Mesenteric fat pad (tissue), 1 donor: Measurements from ENCODE around the gene GNB2. TPM values are rescaled to one million over a fixed set of nuclear protein-coding genes. Genes with fewer than 3 reads are reported as not detected.

Source experiments
- DNase-seq: peaks from one replicate; pipeline ENCODE4 v3.0.0-alpha.2; 2020; ENCODE audit warnings: low spot score
- total RNA-seq: library from RNA; stranded (reverse); fragmentation: NEBNext Ultra II Directional; extraction: Animal tissue kit (Norgen Biotek cat#: 25700); gene quantifications from one replicate; pipeline ENCODE4 v1.2.1, GENCODE V29; 2021
- donor health status: DM: yes; HTN: yes; CAD: no.

GNB2 gene
- total RNA-seq, 1 donor from 2014 or later, result 243 TPM

DNA sequence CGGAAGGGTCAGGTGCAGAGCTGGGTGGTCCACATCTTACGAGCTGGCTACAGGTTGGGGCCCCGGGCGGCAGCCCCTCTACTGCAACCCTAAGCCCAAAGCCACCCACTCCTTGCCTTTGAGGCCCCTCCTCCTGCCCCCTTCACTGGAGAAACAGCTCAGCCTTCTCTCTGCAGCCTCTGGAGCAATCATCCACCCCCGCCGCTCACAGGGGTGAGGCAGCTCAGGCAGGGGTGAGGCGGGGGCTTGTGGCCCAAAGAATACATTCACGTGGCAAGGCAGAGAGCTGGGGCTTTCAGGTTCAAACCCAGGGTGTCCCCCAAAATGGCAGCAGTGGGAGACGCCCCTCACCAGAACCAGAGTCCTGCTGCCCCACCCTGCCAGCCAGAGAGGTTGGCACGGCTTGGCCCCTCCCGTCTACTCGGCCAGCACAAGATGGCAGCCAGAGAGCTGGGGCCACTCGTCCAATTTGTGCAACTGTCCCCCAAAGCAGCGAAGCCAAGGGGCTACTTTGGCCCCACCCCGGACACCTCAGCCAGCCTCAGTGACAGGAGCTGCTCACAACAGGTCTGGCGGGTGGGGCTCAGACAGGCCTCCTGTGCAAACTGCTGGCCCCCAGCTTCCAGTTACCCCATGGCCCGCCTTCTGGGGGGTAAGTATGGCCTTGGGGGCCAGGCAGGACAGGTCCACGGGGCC, 7.2 kb downstream of the GNB2 start:
- no peak for DNase-seq

DNA sequence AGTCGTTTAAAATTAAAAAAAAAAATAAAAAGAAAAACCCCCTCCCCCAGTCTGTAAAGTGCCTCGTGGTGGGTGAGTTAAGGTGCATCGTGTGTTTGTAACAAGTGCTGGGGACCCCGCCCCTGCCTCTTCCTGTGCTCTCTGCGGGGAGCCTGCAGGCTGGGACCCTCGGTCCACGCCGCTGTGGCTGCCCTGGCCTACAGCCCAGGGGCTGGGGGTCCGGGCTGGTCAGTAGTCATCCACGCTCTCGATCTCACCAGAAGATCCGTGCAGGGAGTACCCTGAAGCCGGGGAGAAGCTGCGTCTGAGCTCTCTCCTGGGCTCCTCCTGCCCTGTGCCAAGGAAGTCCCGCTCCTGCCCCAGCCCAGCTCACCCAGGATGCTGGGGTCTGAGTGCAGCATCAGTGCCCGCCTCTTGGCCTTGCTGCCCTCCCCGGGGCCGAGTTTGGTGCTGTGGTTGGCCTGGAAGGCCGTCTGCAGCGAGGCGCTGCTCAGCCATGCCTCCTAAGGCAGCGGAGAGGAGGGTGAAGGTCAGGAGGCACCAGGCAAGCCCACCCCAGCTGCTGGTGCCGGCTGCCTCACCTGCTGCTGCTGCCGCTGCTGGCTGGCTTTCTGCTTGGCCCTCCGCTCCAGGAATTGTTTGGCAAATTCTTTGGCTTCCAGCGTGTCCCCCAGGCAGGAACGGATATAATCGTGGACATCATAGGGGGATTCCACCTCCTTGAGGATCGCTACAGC, 8.1 kb downstream of the GNB2 start:
- DNase-seq, result no peak

DNA sequence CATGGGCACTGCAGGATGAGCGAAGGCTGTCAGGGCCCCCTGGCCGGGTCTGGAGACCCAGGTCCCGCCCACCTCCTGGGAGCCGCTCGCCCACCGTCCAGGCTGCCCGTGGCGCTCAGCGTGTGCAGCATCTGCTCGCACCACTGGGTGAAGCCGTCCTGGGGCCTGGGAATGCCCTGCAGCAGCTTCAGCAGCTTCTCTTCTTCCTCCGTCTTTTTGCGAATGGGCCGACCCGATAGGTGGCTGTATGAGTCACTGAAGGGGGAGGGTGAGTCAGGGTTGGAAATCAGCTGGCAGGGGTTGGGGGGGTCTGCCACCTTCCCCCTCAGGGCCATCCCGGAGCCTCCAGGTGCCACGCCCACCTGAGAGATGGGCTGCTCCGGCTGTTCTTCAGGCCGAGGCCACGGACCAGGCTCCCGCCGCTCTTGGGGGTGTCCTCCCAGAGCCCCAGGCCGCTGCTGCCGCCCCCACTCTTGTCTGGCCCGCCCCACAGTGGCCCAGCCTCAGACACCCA, 8.7 kb downstream of the GNB2 start:
- DNase-seq, result no peak

DNA sequence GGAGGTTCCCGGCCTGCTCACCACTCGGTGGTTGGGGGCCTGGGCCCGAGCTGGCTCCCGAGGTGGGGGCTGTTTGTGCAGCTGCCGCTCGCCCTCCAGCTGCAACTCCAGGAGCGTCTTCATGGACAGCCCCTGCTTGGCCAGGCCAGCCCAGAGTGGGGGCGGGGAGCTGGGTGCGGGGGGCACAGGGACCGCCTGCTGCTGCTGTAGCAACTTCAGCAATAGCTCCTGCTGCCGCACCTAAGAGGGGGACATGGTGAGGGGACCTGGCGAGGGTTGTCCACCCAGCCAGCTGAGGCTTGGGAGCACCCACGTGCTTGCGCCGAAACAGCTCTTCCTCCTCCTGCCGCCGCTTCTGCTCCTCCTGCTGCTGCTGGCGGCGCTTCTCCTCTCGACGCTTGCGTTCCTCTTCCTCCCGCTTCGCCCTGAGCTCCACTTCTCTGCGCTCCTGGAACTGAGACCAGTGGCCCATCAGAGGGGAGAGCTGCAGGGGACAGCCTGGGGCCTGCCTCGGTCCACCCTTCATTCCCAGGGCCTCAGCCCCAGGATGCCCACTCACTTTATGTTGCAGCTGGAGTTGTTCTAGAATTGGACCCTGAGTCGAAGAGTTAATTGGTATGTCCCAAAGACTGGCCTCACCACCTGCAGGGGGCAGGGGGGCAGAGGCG, 9.6 kb downstream of the GNB2 start:
- DNase-seq, result no peak

DNA sequence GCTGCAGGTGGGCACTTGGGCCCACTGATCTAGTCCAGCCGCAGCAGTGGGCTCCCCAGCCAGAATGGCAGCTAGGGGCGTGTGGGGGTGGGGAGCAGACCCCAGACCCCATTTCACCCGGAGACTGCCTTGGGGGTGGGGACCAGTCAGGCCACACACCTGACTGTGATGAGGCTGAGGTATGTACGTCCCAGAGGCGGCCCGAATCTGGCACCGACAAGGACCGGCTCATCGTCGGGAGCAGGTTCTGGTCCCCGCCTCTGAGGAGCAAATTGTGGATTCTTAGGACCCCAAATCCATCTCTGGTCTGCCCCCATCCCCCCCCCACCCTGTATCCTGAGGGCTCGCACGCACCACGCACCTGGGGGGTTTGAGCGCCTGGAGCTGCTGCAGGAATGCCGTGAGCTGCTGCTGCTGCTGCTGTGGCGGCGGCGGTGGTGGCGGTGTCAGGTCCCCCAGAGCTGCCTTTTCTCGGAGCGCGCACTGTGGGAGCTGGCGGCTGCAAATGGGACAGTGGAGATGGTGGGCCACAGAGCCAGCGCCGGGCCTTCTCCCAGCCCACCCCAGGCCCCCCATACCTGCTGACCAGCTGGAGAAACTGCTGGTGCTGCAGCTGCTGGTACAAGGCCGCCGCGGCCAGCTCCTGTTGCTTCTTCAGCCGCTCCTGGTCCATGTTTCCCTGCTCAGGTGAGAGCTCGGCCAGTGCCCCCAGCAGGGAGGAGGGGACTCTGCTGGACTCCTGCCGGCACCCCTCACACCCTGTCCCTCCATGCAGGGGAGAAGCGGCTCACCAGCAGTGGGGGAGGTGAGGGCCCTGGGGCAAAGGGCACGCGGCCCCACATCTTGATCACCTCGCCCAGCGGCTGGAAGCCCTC, 10.4 kb downstream of the GNB2 start:
- DNase-seq, result no peak

DNA sequence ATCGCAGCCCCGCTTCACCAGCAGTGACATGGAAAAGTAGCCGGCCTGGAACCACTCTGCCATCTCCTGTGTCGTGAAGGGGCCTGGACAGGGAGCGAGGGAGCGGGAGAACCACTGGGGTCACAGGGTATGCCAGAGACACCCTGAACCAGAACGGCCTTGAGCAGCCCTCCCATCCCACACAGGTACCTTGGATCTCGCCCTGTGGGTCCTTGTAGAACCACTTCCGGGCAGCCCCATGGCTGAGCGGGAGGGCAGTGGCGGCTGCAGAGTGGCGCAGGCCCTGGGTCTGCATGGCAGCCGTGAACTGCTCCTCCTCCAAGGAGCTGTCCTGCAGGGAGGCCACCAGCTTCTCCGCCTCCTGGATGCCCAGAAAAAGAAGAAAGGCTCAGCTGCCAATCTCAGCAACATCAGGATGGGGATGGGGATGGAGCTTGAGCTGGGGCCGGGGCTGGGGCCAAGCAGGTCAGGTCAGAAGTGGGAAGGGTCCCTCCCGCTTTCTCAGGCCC, 11.0 kb downstream of the GNB2 start:
- DNase-seq, result no peak

DNA sequence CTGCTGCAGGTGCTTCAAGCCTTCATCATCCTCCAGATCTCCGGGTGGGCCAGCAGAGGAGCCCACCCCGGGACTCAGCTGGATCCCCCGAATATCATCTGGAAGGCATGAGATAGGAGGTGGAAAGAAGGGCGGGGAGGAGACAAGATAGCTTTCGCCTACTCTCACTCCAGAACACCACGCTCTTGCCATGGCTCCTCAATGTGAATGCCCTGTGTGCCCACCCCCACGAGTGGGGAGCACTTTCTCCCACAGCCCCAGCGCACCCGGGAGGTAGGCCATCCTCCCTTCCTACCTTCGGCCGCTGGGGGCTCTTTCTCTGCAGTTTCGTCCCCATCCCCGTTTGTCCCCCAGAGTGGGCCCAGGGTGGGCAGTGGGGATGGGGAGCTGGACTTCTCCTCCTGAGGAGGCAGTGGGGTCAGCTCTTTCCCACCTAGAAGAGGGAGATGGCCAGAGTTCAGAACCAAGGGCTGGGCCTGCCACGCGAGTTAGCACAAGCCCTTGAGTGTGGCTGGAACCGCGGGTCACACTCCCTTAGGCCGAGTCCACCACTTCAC, 11.6 kb downstream of the GNB2 start:
- no peak for DNase-seq

DNA sequence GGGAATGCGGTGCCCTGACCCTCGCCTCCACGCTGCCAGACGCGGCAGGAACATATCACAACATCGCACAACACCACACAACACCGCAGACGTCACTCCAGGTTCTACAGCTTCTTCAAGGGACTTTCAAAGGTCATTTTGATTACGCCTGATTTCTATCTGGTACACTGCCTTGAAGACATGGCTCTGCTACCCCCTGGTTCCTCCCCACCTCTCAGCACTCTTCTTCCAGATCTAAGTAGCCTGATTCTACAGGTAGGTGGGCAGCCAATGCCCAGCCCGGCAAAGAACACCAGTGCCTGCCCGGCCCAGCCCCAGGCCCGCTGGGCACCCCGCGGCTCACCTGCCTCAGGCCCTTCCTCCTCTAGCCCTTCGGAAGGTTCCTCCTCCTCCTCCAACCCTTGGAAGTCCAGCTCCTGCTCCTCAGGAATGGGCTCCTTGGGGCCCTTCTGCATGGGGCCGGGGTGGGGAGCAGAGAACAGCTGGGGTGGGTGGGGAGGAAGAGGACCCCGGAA, 12.1 kb downstream of the GNB2 start:
- DNase-seq, result no peak

DNA sequence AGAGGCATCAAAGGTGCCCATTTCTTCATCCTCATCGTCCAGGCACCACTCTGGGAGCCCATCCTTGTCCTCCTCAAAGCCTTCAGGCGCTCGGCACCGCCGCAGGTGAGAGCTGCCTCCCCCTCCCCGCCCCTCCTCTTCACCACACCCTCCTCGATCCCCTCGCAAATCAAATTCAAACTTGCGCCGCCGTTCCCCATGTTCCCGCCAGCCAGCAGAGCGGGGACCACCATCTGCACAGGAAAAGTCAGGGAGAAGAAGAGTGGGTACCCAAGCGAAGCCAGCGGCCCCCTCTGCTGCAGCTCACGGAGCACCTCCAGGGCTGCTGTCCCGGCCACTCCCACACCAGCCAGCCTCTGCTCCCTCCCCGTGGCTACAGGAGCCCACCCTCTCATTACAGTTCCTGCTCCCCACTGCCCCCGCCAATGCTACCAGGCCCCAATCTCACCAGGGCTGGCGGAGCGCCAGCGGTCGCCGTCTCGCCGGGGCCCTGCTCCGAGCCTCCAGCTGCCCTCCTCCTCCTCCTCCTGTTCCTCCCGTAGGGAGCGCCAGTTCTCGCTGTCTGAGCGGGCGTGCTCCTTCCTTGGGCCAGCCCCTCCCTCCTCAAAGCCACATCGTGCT, 12.8 kb downstream of the GNB2 start:
- DNase-seq, result no peak

DNA sequence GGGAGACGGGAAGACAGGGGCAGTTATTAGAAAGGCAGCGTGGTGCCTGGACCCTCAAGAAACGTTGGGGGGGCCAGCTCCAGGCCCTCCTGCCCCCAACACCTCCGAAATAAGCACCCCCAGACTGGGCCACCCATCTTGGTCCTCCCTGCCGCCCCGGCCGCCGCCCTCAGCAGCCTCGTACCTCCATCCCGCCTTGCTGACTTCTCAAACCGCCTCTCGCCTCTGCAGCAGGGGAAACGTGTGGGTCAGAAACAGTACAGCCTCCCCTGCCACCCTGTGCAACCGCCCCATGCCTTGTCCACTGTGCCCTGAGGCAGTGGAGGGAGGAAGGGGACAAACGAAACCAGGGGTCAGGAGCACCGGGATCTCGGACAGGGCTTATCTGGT, 13.3 kb downstream of the GNB2 start:
- DNase-seq, result no peak

DNA sequence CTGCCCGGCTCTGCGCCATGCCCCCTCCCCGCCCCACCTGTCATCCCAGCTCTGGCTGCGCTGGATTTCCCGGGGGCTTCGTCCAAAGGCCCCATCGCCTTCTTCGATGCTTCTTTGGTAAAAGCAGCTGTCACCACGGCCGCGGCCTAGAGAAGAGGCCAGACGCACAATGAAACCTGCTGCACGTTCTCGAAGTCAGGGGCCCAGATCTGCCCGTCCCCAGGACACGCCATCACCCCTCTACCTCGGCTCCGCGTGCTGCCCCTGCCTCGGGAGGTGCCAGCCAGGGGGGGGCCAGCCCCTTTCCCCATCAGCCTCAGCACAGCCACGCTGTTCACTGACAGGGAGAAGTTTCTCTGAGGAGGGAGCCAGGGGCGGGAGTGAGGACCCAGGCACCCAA, 13.7 kb downstream of the GNB2 start:
- no peak for DNase-seq

DNA sequence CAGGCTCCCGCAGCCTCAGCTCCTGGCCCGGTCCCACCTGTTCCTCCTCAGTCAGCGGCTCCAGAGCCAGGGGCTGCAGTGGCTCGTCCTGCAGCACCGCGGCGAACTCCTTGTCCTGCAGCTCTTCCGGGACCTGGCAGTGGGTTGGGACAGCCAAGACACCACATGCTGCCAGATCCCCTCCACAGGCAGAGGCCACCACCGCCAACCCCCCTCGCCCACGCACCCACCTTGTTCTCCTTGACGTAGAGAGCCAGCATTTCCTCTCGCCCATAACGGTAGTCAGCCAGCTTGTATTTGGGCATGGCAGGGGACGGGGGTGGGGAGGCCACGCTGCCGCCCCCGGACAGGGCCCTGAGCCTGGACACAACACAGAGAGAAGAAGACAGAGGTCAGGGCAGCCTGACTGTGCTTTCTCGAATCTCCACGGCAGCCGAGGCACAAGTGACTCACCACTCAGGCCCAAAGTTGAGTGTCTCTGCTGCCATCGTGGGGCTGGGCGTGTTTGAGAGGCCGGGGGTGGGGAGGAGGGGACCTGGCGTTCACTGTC, 14.3 kb downstream of the GNB2 start:
- DNase-seq, result no peak

DNA sequence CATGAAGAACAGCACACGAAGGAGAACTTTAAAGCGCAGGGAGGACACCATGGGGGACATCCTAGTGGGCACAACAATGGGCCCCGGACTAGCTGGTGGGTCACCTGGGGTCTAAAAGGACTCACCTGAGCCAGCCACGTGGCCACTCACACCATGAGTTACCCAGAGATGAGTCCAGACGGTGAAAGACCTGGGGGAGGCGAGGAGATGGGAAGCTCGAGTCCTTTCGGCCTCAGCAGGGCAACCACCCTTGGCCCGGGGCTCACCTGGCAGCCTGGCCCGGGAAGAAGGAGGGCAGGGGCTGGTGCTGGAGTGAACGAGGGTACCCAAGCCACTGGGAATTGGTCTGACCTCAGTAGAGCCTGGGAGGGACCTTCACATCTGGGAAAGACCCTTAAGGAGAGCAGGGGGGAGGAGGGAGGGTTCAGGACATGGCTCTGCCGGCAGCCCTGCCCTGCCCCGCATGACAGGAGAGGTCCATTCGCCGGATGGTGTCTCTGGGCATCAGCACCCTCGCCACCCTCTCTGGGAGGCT, 14.9 kb downstream of the GNB2 start:
- DNase-seq, result no peak

DNA sequence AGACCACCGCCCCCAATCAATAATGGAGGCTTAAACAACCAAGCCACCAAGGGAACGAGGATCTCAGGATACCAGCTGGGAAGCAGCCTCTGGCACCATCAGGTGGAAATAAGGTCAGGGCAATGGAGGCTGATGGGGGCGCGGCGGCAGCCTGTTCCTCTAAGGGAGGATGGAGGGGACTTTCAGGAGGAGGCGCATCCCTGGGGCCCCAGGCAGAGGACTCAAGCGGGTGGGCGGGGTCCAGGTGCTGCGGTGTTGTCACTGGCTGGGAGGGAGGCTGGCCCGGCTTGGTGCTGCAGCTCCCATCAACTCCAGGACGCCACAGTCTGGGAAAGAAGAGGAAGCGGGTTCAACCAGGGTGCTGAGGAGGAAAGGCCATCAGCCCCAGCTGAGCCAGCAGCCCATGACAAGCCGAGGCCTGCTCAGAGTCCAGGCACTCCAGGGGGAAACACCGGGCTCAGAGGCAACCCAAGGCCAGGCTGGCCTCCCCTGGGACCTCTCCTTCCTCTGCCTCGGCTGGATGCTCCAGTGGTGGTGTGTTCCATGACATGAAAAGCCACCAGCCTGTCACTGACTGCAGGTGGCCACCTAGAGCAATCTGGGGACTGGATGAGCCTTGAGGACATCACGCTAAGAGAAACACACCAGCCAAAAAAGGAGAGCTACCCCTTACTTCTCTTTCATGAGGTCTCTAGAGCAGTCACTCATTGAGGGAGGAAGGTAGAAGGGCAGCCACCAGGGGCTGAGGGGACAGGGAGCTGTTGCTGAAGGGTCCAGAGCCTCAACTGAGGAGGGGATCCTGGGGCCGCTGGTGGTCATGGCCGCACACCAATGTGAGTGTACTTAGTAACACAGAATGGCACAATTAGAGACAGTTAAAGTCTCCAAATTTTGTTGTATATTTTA, 15.9 kb downstream of the GNB2 start:
- DNase-seq, result no peak

DNA sequence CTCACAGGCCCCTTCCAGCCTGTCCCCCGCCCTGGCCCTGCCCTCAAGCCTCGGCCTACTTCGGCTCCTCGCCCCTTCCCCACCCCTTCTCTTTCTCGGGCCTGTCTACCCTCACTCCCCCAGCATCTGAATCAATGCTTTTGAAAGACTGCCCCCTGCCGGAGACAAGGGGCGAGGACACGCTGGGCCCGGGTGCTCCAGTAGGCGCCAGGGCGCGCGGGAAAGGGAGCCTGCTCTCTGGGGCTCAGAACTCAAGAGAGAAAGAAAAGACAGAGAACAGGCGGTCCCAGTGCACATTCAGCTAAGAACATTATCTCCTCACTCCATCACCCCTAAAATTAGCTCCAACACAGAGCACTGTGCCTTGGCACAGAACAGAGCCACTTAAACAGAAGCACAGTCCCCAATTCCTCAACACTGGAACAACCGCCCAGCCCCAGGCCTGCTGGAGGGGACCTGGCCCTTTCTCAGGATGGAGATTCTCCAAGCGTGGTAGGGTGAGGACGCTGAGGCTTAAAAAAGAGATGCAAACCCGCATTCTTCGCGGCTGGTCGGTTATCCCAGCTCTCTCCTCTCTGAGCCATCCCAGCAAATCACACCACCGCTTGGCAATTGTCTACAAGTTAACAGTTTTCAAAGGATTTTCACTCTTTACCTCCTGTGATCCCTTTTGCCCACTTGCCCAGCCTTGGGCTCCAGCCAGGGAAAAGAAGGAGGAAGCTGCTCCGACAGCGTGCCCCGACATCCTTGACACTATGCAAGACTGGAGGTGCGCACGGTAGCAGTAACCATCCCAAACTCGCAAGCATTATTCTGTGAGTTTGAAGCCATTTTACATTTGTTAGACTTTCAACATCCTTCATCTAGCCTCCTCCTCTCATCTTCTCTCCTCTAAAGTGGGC, 18.4 kb downstream of the GNB2 start:
- peak; percentile 92 for DNase-seq

DNA sequence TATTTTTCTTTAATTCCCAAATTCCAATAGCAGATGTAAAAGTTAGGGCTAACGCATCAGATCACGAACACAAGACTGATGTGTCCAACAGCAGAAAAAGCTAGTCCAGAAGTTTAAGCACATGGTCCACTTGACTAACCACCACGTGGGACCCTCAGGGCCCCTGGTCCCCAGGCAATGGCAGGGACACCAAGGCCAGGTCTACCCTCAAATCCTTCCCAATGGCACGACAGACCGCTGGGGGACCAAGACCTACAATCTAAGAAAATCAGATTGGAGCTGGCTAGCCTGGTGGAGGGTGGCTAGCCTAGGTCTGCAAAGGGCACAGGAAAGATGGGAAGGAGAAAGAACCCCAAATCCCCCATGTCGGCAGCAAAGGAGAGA, 19.0 kb downstream of the GNB2 start:
- DNase-seq, result no peak

DNA sequence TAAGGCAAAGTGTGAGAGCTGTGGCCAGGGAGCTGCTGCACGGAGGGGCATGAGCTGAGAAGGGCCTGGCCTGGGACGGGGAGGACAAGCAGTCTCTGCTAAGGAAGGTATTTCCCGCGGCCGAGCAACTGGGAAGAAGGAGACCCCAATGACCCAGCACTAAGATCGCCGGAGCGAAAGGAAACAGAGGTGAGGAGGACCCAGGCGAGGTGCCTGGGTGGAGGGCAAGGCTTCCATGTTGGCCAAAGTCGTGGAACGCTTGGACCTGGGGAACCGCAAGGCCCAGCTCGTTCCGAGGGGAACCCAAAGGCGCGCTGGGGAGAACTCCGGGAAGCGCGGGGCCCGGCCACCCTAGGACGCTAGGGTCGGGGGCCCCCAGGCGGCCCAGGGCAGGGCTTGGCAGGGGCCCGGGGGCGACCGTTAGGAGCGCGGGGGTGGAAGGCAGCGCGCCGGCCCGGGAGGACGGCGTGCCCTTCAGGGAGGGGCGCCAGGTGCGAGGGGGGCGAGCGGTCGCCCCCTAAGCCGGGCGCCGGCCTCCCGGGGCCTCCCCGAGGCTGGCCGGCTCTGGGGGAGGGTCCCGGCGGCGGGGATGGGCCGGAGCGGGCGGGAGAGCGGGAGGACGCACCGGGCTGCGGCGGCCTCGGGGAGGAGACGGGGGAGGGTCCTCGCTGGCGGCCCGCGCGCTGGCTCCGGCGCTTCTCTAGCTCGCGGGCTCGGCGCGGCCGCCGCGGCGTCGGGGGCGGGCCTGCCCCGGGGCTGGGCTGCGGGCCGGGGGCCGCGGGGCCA, 20.0 kb downstream of the GNB2 start:
- DNase-seq, result no peak
